Endothelial cell of hepatic sinusoid (primary cell): Measurements from ENCODE around the gene DDX23.
"Not testable (repeated sequence)": the region's sequence is repeated elsewhere in the genome, so short reads cannot be mapped to it uniquely, and the experiment has no call there.

Experiments
- in situ Hi-C: cut with HindIII; loops from 2 replicates; pipeline ENCODE4 v1.10.0; 2017; ENCODE audit warnings: low sequenced_read_pairs

Gene DDX23

GRCh38 chr12:48863291-48863690, 11.3 kb upstream of the DDX23 start:
- in situ Hi-C loops: loop anchor here (5.0 kb wide), 1 partner anchor 36 kb away; no protein-coding TSS in a partner anchor

GRCh38 chr12:48862760-48863159, 10.8 kb upstream of the DDX23 start:
- in situ Hi-C loops: loop anchor here (5.0 kb wide), 1 partner anchor 35 kb away; no protein-coding TSS in a partner anchor

GRCh38 chr12:48861111-48861510, 9.1 kb upstream of the DDX23 start:
- in situ Hi-C loops: loop anchor here (5.0 kb wide), 1 partner anchor 34 kb away; no protein-coding TSS in a partner anchor

GRCh38 chr12:48860236-48860635, 8.3 kb upstream of the DDX23 start:
- in situ Hi-C loops: loop anchor here (5.0 kb wide), 1 partner anchor 33 kb away; no protein-coding TSS in a partner anchor

GRCh38 chr12:48859607-48860006, 7.6 kb upstream of the DDX23 start:
- in situ Hi-C loops: loop anchor here (5.0 kb wide), 1 partner anchor 32 kb away; no protein-coding TSS in a partner anchor

- in situ Hi-C loops: no loop called here
Measured at GRCh38 chr12:48858043-48858442, 6.1 kb upstream of the DDX23 start.

GRCh38 chr12:48857278-48857994, 5.5 kb upstream of the DDX23 start:
- in situ Hi-C loops: no loop called here

GRCh38 chr12:48856379-48856778, 4.4 kb upstream of the DDX23 start:
- in situ Hi-C loops: no loop called here

- in situ Hi-C loops: not testable (repeated sequence)
Measured at GRCh38 chr12:48854932-48855331, 3.0 kb upstream of the DDX23 start.

GRCh38 chr12:48854488-48854887, 2.5 kb upstream of the DDX23 start:
- in situ Hi-C loops: no loop called here

GRCh38 chr12:48852734-48853688, 1.0 kb upstream of the DDX23 start:
- in situ Hi-C loops: no loop called here

GRCh38 chr12:48842021-48842420, 9.9 kb downstream of the DDX23 start:
- in situ Hi-C loops: loop anchor here (5.0 kb wide), 1 partner anchor 95 kb away; no protein-coding TSS in a partner anchor

- in situ Hi-C loops: no loop called here
Measured at GRCh38 chr12:48838048-48838447, 13.9 kb downstream of the DDX23 start.

GRCh38 chr12:48832321-48833060, 19.5 kb downstream of the DDX23 start:
- in situ Hi-C loops: no loop called here

- in situ Hi-C loops: no loop called here
Measured at GRCh38 chr12:48831257-48831656, 20.7 kb downstream of the DDX23 start.

GRCh38 chr12:48828841-48829575, 23.0 kb downstream of the DDX23 start:
- in situ Hi-C loops: loop anchor here (5.0 kb wide), 1 partner anchor 33 kb away; no protein-coding TSS in a partner anchor

- in situ Hi-C loops: loop anchor here (5.0 kb wide), 1 partner anchor 34 kb away; no protein-coding TSS in a partner anchor
Measured at GRCh38 chr12:48828293-48828692, 23.7 kb downstream of the DDX23 start.

- in situ Hi-C loops: loop anchor here (5.0 kb wide), 1 partner anchor 35 kb away; no protein-coding TSS in a partner anchor
Measured at GRCh38 chr12:48827513-48828096, 24.4 kb downstream of the DDX23 start.

- in situ Hi-C loops: loop anchor here (5.0 kb wide), 1 partner anchor 35 kb away; no protein-coding TSS in a partner anchor
Measured at GRCh38 chr12:48827026-48827425, 24.9 kb downstream of the DDX23 start.
